GM12801 (cell line): Measurements from ENCODE around the gene GNG12.

Experiments
- CTCF ChIP-seq: IDR thresholded peaks from one replicate; pipeline ENCODE4 v1.5.1; 2011; ENCODE audit warnings: control low read depth; ENCODE audit not compliant: insufficient read length; ENCODE audit errors: extremely low read depth

GNG12 gene

GRCh38 chr1:67814121-67814772 lies 19.0 kb downstream of the GNG12 start:
- no peak for TF ChIP-seq CTCF

GRCh38 chr1:67812226-67812625 lies 21.0 kb downstream of the GNG12 start:
- no peak for TF ChIP-seq CTCF

- no peak for TF ChIP-seq CTCF
Observed at GRCh38 chr1:67811781-67812180, 21.5 kb downstream of the GNG12 start.

- no peak for TF ChIP-seq CTCF
Observed at GRCh38 chr1:67809887-67810286, 23.4 kb downstream of the GNG12 start.

- no peak for TF ChIP-seq CTCF
Observed at GRCh38 chr1:67807282-67807681, 26.0 kb downstream of the GNG12 start.

- TF ChIP-seq CTCF = no peak
Observed at GRCh38 chr1:67804710-67805109, 28.6 kb downstream of the GNG12 start.

- no peak for TF ChIP-seq CTCF
Observed at GRCh38 chr1:67803380-67804279, 29.6 kb downstream of the GNG12 start.
